ENCODE measurements around the gene STX17. TPM values are rescaled to one million over a fixed set of nuclear protein-coding genes. Genes with fewer than 3 reads are reported as not detected.

The STX17 gene
- total and polyA plus RNA-seq, 2 of the 13 experiments (the other 11 are each of a cell fraction or from before 2014, with no cell fraction given), result 8.3 to 25.7 TPM

DNA sequence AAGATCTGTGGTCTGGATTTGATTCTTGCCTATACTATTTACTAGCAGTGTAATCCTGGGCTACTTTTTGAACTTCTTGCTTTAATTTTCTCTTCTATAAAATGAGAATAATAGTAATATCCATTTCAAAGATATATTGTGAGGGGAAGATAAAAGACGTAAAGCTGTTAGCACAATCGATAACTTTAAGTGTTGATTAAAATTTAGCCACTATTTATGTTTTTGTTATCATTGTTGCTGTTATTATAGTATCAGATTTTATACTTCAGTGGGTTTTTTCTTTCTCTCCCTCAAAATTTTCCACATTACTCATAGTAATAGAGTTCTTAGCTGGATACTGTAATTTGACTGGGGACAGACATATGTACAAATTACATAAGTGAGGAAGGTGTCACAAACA is 42.0 kb downstream of the STX17 start:
- H3K79me2 ChIP-seq (ENCODE audit: insufficient read depth, low read length), result no peaks in the 10 kb centered on the region

DNA sequence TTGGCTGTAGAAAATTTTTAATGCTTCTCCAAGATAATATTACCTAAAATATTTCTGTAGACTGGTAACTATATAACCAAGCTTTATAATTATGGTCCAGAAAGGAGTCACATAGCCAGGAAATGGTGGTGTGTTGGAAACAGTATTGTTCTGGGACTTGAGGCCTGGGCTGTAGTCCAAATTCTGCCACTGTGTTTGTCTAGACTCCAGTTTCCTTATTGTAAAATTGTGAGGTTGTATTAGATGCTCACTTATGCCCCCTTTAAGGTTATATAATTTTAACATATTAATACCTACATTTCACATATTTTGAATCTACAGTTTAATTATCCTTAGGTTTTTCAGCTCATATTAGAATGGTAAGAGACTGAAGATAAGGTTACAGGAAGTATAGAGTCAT is 42.4 kb downstream of the STX17 start:
- ATAC-seq (no peak), DNase-seq (ENCODE audit: low spot score) (no peak), FAIRE-seq (no peak)
- intact Hi-C loops (cut with micrococcal nuclease; ENCODE audit: unreplicated experiment) (no loop called here), in situ Hi-C loops (cut with HindIII; ENCODE audit: extremely low pct_ligation_motif_present, low pct_unique_long_range_greater_than_20kb) (no loop called here)
- Histone ChIP-seq H3K27me3 (ENCODE audit: control insufficient read depth in 1 of 2, insufficient read depth in 2 of 2, low read length in 2 of 2) (no peaks in the 10 kb centered on the region), H3K4me3 (replicated peaks in 1 of 3; ENCODE audit: insufficient read depth in 1 of 3, low read depth in 2 of 3, low read length in 3 of 3) (no peak overlapping the region), H3K9me3 (ENCODE audit: low read length) (no peaks in the 10 kb centered on the region), H3K79me2 (ENCODE audit: insufficient read depth, low read length) (no peaks in the 10 kb centered on the region), H3K36me3 (replicated peaks in 1 of 2; ENCODE audit: control insufficient read depth in 1 of 2, insufficient read depth in 2 of 2, low read length in 2 of 2) (peaks cover 0 to 7% of the 10 kb centered on the region in 2 experiments; a peak in 2 of 5 replicates), H3K27ac (ENCODE audit: extremely low read length, insufficient read depth, low read length) (no peak overlapping the region), H4K20me1 (ENCODE audit: insufficient read depth, low read length) (no peaks in the 10 kb centered on the region), H3K9ac (ENCODE audit: insufficient read depth, low read depth, low read length) (no peak overlapping the region), H3K4me2 (ENCODE audit: low read depth, low read length) (no peak overlapping the region), H3K4me1 (ENCODE audit: insufficient read depth, low read length) (no peaks in the 10 kb centered on the region), H2AFZ (ENCODE audit: low read length) (no peak overlapping the region)
- BruUV-seq (replicated peaks), result no TSS peak
- POLR2A ChIA-PET, result no interaction called here
- CTCF ChIA-PET (ENCODE audit: low intra/inter-chr PET ratio, low total read pairs), result no interaction called here
- TF ChIP-seq THAP11 (CRISPR knock-in tag; IDR thresholded peaks at IDR 0.05) (no peak), ZBTB21 (CRISPR knock-in tag; IDR thresholded peaks at IDR 0.05) (no peak), TCF7L2 (IDR thresholded peaks at IDR 0.05; ENCODE audit: low read depth, low read length) (no peak), SRF (IDR thresholded peaks at IDR 0.05; ENCODE audit: low read depth, low read length) (no peak), RARG (CRISPR knock-in tag; IDR thresholded peaks at IDR 0.05; ENCODE audit: low read depth) (no peak), MAFF (IDR thresholded peaks at IDR 0.05; ENCODE audit: low read depth, low read length) (no peak), RFXANK (CRISPR knock-in tag; IDR thresholded peaks at IDR 0.05) (no peak), ZNF614 (CRISPR knock-in tag; IDR thresholded peaks at IDR 0.05; ENCODE audit: borderline replicate concordance) (no peak), TCF7 (IDR thresholded peaks at IDR 0.05; ENCODE audit: low read depth) (no peak)
- TF ChIP-seq, protein P1, sequence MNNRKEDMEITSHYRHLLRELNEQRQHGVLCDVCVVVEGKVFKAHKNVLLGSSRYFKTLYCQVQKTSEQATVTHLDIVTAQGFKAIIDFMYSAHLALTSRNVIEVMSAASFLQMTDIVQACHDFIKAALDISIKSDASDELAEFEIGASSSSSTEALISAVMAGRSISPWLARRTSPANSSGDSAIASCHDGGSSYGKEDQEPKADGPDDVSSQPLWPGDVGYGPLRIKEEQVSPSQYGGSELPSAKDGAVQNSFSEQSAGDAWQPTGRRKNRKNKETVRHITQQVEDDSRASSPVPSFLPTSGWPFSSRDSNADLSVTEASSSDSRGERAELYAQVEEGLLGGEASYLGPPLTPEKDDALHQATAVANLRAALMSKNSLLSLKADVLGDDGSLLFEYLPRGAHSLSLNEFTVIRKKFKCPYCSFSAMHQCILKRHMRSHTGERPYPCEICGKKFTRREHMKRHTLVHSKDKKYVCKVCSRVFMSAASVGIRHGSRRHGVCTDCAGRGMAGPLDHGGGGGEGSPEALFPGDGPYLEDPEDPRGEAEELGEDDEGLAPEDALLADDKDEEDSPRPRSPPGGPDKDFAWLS (CRISPR knock-in tag; IDR thresholded peaks at IDR 0.05; ENCODE audit: borderline replicate concordance), result no peak
- TF ChIP-seq, protein P2, sequence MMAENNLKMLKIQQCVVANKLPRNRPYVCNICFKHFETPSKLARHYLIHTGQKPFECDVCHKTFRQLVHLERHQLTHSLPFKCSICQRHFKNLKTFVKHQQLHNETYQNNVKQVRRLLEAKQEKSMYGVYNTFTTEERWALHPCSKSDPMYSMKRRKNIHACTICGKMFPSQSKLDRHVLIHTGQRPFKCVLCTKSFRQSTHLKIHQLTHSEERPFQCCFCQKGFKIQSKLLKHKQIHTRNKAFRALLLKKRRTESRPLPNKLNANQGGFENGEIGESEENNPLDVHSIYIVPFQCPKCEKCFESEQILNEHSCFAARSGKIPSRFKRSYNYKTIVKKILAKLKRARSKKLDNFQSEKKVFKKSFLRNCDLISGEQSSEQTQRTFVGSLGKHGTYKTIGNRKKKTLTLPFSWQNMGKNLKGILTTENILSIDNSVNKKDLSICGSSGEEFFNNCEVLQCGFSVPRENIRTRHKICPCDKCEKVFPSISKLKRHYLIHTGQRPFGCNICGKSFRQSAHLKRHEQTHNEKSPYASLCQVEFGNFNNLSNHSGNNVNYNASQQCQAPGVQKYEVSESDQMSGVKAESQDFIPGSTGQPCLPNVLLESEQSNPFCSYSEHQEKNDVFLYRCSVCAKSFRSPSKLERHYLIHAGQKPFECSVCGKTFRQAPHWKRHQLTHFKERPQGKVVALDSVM (CRISPR knock-in tag; IDR thresholded peaks at IDR 0.05), result no peak
- TF ChIP-seq, protein P3, sequence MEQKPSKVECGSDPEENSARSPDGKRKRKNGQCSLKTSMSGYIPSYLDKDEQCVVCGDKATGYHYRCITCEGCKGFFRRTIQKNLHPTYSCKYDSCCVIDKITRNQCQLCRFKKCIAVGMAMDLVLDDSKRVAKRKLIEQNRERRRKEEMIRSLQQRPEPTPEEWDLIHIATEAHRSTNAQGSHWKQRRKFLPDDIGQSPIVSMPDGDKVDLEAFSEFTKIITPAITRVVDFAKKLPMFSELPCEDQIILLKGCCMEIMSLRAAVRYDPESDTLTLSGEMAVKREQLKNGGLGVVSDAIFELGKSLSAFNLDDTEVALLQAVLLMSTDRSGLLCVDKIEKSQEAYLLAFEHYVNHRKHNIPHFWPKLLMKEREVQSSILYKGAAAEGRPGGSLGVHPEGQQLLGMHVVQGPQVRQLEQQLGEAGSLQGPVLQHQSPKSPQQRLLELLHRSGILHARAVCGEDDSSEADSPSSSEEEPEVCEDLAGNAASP (CRISPR knock-in tag; IDR thresholded peaks at IDR 0.05; ENCODE audit: borderline replicate concordance), result no peak

More for the DNA sequence above, 42.0 kb downstream of the STX17 start:
- Histone ChIP-seq H3K4me1 (ENCODE audit: insufficient read depth, low read length) (no peaks in the 10 kb centered on the region), H3K9me3 (ENCODE audit: low read length) (no peaks in the 10 kb centered on the region), H3K36me3 (replicated peaks in 1 of 2; ENCODE audit: control insufficient read depth in 1 of 2, insufficient read depth in 2 of 2, low read length in 2 of 2) (peaks cover 0 to 7% of the 10 kb centered on the region in 2 experiments; a peak in 2 of 5 replicates), H3K4me3 (replicated peaks in 1 of 3; ENCODE audit: insufficient read depth in 1 of 3, low read depth in 2 of 3, low read length in 3 of 3) (no peak overlapping the region), H2AFZ (ENCODE audit: low read length) (no peak overlapping the region), H3K27me3 (ENCODE audit: control insufficient read depth in 1 of 2, insufficient read depth in 2 of 2, low read length in 2 of 2) (no peaks in the 10 kb centered on the region), H3K4me2 (ENCODE audit: low read depth, low read length) (no peak overlapping the region), H3K9ac (ENCODE audit: insufficient read depth, low read depth, low read length) (no peak overlapping the region), H3K27ac (ENCODE audit: extremely low read length, insufficient read depth, low read length) (no peak overlapping the region), H4K20me1 (ENCODE audit: insufficient read depth, low read length) (no peaks in the 10 kb centered on the region)
- in situ Hi-C loops (cut with HindIII; ENCODE audit: extremely low pct_ligation_motif_present, low pct_unique_long_range_greater_than_20kb) (no loop called here), intact Hi-C loops (cut with micrococcal nuclease; ENCODE audit: unreplicated experiment) (no loop called here)
- CTCF ChIA-PET (ENCODE audit: low intra/inter-chr PET ratio, low total read pairs), result no interaction called here
- TF ChIP-seq ZFP36 (IDR thresholded peaks at IDR 0.05; ENCODE audit: borderline replicate concordance, low read depth, low read length, partially characterized antibody), result no peak
- TF ChIP-seq, protein P4, sequence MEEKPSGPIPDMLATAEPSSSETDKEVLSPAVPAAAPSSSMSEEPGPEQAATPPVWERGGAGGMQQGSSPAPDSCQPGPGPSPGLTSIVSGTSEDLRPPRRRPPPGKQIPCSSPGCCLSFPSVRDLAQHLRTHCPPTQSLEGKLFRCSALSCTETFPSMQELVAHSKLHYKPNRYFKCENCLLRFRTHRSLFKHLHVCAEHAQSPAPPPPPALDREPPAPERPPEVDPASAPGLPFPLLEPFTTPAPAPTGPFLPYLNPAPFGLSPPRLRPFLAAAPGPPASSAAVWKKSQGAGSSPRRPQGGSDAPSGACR (CRISPR knock-in tag; IDR thresholded peaks at IDR 0.05), result no peak
- no peak for TF ChIP-seq REXO4 (CRISPR knock-in tag; IDR thresholded peaks at IDR 0.05; ENCODE audit: borderline replicate concordance)
- TF ChIP-seq ZNF101 (CRISPR knock-in tag; IDR thresholded peaks at IDR 0.05; ENCODE audit: borderline replicate concordance, low read depth), result no peak
- TF ChIP-seq PHF20 (CRISPR knock-in tag; IDR thresholded peaks at IDR 0.05), result no peak
- FAIRE-seq (no peak), ATAC-seq (no peak), DNase-seq (ENCODE audit: low spot score) (no peak)
- WGBS (ENCODE audit: low lambda C conversion rate), result over 99% methylated on average over 2 of the region's 2 CpGs
- no TSS peak for BruUV-seq (replicated peaks)
- POLR2A ChIA-PET, result no interaction called here

Data from HepG2 (cell line).